GM18867 (cell line): Measurements from ENCODE around the gene PTPRD.

Source experiments
- ATAC-seq: cut with Tn5 transposase; IDR thresholded peaks from one replicate; pipeline ENCODE4 v1.9.1; 2021; ENCODE audit warnings: mild to moderate bottlenecking, moderate library complexity; ENCODE audit not compliant: unreplicated experiment

The PTPRD gene

DNA sequence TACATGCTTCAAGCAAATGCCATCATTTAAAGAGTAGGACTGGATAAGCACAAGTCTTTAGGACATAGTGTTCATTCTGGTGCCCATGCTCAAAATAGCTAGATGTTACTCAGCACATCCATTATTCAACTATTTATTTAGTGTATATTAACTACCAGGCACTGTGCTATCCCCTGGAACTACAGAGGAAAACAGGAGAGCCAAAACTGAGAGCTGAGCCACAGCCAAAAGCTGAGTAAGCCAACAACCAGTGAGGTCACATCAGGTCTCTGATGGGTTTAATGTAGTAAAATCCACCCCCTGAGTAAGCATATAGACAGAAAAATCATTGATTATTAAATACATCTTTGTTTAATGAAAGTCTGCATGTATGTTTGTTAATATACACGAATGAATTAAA is 2343.9 kb downstream of the PTPRD start:
- no peak for ATAC-seq

DNA sequence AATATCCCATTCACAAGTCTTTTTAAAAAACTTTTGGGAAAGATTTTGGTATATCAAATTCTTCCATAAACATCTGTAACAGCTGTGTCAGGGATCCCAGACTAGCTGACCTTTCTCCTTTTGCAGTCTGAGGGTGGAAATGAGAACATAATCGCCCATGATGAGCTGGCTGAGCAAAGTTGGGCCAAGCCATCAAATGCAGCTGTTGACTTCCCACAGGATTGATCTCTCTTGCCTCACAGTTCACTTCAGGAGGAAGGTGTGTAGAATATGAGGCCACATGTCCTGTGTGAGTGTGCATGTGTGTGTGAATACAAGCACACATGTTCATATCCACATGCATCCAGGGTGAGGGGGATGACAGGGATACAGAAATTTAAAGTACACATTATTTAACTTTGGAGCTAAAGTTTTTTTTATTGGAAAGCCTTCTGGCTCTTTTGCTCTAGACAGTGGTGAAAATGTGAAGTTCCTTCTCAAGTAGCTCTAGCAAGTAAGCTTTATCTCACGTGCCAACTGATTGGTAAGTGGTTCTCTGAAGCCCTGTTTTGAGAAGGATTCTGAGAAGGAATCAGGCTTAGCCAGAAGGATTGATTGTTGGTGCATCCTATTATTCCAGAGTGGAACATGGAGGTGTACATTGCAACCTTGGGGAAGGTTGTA is 2344.5 kb downstream of the PTPRD start:
- ATAC-seq = no peak

DNA sequence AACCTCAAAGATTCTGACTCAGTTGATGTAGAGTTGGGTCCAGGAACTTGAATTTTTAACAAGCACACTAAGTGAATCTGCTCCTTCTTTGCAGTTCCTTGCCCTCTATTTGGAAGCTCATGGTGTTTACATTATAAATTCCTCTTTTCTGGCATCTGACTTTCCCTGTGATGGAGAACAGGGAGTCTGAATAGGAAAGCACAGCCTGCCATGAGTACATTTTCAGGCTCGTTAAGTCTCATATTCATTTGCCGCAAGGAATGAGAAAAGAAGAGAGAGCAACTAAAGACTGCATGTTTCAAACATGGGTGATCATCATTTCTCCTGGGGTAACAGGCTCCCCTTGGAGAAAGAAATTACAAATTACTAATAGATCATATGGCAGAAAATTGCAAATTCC is 2345.2 kb downstream of the PTPRD start:
- ATAC-seq = no peak

DNA sequence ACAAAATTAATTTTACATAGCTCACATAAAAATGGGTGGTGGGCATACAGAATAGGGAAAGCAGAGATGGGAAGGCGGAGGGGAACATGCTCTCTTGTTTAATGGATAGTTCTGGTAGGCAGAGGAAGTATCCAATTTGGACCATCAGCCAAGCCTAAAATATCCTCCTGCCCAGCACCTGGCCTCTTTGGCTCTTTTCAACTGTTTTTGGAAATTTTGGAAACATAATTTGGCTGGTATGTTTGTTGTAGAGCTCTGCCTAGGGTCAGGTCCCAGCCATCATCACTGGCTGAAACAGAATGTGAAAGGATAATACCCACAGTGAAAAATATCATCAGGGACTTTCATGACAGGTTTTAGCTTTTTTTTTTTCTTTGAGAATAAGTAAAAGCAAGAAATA is 2345.9 kb downstream of the PTPRD start:
- ATAC-seq = no peak

DNA sequence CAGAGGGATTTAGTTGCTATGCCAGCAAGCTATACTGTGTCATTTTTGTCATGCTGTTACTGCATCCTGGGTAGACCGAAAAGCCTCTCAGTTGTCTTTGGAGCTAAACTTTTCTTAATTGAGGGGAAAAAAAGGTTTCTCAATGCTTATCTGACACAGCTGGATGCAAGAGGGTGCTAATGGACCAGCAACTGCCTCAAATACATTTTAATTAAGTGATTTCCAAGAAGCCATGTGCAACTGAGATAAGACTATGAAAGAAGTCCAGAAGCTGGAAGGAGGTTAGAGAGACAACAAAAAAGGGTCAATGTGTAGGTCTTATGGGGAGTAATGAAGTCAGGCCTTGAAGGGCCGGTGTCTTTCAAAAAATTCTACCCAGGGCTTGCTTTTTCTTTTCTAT is 2347.5 kb downstream of the PTPRD start:
- no peak for ATAC-seq
